HepG2 (cell line): ENCODE results near the gene LAMA5. TPM values are rescaled to one million over a fixed set of nuclear protein-coding genes. Genes with fewer than 3 reads are reported as not detected.

Source experiments
- AFF4 ChIP-seq: sonication (generic); formaldehyde crosslinking; IDR thresholded peaks from 2 replicates; pipeline ENCODE4 v1.4.0; 2020; ENCODE audit warnings: missing genetic modification reagents
- AGO2 ChIP-seq: fragments of 200-400 bp; formaldehyde crosslinking; optimal IDR thresholded peaks from 2 replicates; pipeline ENCODE3; 2017; ENCODE audit warnings: mild to moderate bottlenecking, low read depth, low read length, moderate library complexity
- ATF4 ChIP-seq, 2 experiments: fragments of 450-650 bp in 1 of 2; sonication (generic) in 1 of 2; formaldehyde crosslinking; IDR thresholded peaks; 2 replicates each; pipeline versions ENCODE4 v1.5.0 to v1.8.0; 2020 to 2022; ENCODE audit warnings: mild to moderate bottlenecking in 1 of 2, missing genetic modification reagents in 1 of 2
- E2F2 ChIP-seq: sonication (generic); formaldehyde crosslinking; IDR thresholded peaks from 2 replicates; pipeline ENCODE4 v1.4.0; 2020; ENCODE audit warnings: missing genetic modification reagents, borderline replicate concordance
- HMGA1 ChIP-seq: sonication (generic); formaldehyde crosslinking; conservative IDR thresholded peaks from 2 replicates; pipeline ENCODE4 v1.4.0; 2020; ENCODE audit warnings: missing genetic modification reagents
- KDM1A ChIP-seq: IDR thresholded peaks from 2 replicates; pipeline ENCODE4 v1.6.1; 2016; ENCODE audit warnings: missing compliant biosample characterization
- MXD4 ChIP-seq: IDR thresholded peaks from 2 replicates; pipeline ENCODE4 v1.6.1; 2016; ENCODE audit warnings: mild to moderate bottlenecking, missing biosample characterization, missing genetic modification reagents
- NR2F6 ChIP-seq, 2 experiments: IDR thresholded peaks; 2 replicates each; pipeline ENCODE4 v1.6.1; 2016; ENCODE audit warnings: antibody characterized with exemption in 1 of 2, mild to moderate bottlenecking in 1 of 2
- POLR2G ChIP-seq: fragments of 200-400 bp; formaldehyde crosslinking; IDR thresholded peaks from 2 replicates; pipeline ENCODE4 v1.6.1; 2018; ENCODE audit warnings: mild to moderate bottlenecking, low read depth, low read length, moderate library complexity
- PRDM15 ChIP-seq: sonication (generic); formaldehyde crosslinking; IDR thresholded peaks from 2 replicates; pipeline ENCODE4 v1.4.0; 2020; ENCODE audit warnings: missing genetic modification reagents
- RFX3 ChIP-seq: IDR thresholded peaks from 2 replicates; pipeline ENCODE4 v1.6.1; 2016; ENCODE audit warnings: missing biosample characterization, missing genetic modification reagents
- RNF2 ChIP-seq: fragments of 450-650 bp; conservative IDR thresholded peaks from 2 replicates; pipeline ENCODE4 v1.6.1; 2016; ENCODE audit warnings: low read depth
- SIX1 ChIP-seq: sonication (generic); formaldehyde crosslinking; IDR thresholded peaks from 2 replicates; pipeline ENCODE4 v1.4.0; 2020; ENCODE audit warnings: missing genetic modification reagents, borderline replicate concordance
- ZNF292 ChIP-seq: sonication (generic); formaldehyde crosslinking; IDR thresholded peaks from 2 replicates; pipeline ENCODE4 v1.8.1; 2022; ENCODE audit warnings: mild to moderate bottlenecking, low read depth, missing genetic modification reagents, borderline replicate concordance
- ZNF317 ChIP-seq: sonication (generic); formaldehyde crosslinking; IDR thresholded peaks from 2 replicates; pipeline ENCODE4 v1.5.0; 2020; ENCODE audit warnings: mild to moderate bottlenecking, missing genetic modification reagents
- ZNF557 ChIP-seq: sonication (generic); formaldehyde crosslinking; IDR thresholded peaks from 2 replicates; pipeline ENCODE4 v1.4.0; 2020; ENCODE audit warnings: missing genetic modification reagents
- ZNF713 ChIP-seq: sonication (generic); formaldehyde crosslinking; IDR thresholded peaks from 2 replicates; pipeline ENCODE4 v1.4.0; 2020; ENCODE audit warnings: mild to moderate bottlenecking, missing genetic modification reagents
- ZNF784 ChIP-seq: sonication (generic); formaldehyde crosslinking; IDR thresholded peaks from 2 replicates; pipeline ENCODE4 v1.5.1; 2020; ENCODE audit warnings: missing genetic modification reagents, mild to moderate bottlenecking, borderline replicate concordance
- ZNF841 ChIP-seq: sonication (generic); formaldehyde crosslinking; IDR thresholded peaks from 2 replicates; pipeline ENCODE4 v1.8.1; 2023; ENCODE audit warnings: missing genetic modification reagents, borderline replicate concordance
- polyA plus RNA-seq, 8 experiments: library from polyadenylated mRNA; depleted of rRNA in 3 of 8; stranded (reverse) in 7 of 8; unstranded in 1 of 8; fragments of >200 nt; fragmentation: Illumina TruSeq in 4 of 8; extraction: Trizol in 4 of 8; gene quantifications; 2 replicates each; pipeline versions ENCODE4 v1.2.1 to v1.2.3, GENCODE V29; 2011 to 2016; ENCODE audit warnings: low read depth in 4 of 8, missing spikeins in 1 of 8, mixed read lengths in 1 of 8; ENCODE audit not compliant: insufficient read depth in 1 of 8
- total RNA-seq, 5 experiments: library from RNA; depleted of rRNA; stranded (reverse); fragments of >200 nt; fragmentation: Illumina TruSeq; extraction: Trizol; gene quantifications; 2 replicates each; pipeline ENCODE4 v1.2.3, GENCODE V29; 2016; ENCODE audit warnings: low read depth in 1 of 5

The LAMA5 gene
- total and polyA plus RNA-seq, 2 of the 13 experiments (the other 11 are each of a cell fraction or from before 2014, with no cell fraction given): 21.0 to 44.7 TPM

- TF ChIP-seq NR2F6 (IDR thresholded peaks at IDR 0.05) (no peak), NR2F6 (CRISPR knock-in tag; IDR thresholded peaks at IDR 0.05) (no peak), ZNF557 (no peak), HMGA1 (CRISPR knock-in tag) (no peak), MXD4 (CRISPR knock-in tag) (no peak), POLR2G (peak; percentile 63; the same call in 1 of the 2 replicates), RFX3 (CRISPR knock-in tag) (no peak), SIX1 (0 out of 2 replicates have a peak, but pooled peaks have one; percentile 5), ATF4 (CRISPR knock-in tag; IDR thresholded peaks at IDR 0.05) (no peak), ZNF713 (no peak), AFF4 (0 out of 2 replicates have a peak, but pooled peaks have one; percentile 23), E2F2 (CRISPR knock-in tag) (no peak; the same call in 1 of the 2 replicates), AGO2 (peak; percentile 94), PRDM15 (CRISPR knock-in tag) (no peak), ZNF317 (CRISPR knock-in tag) (no peak), KDM1A (CRISPR knock-in tag) (no peak), ZNF784 (no peak), ZNF292 (no peak), ZNF841 (no peak), RNF2 (no peak)
These were observed 62.6 kb downstream of the LAMA5 start (continued) for GRCh38 chr20:62304331-62305148.
